ENCODE measurements around the gene XRCC2.
"Not testable (repeated sequence)": the region's sequence is repeated elsewhere in the genome, so short reads cannot be mapped to it uniquely, and the experiment has no call there.

Gene XRCC2

DNA sequence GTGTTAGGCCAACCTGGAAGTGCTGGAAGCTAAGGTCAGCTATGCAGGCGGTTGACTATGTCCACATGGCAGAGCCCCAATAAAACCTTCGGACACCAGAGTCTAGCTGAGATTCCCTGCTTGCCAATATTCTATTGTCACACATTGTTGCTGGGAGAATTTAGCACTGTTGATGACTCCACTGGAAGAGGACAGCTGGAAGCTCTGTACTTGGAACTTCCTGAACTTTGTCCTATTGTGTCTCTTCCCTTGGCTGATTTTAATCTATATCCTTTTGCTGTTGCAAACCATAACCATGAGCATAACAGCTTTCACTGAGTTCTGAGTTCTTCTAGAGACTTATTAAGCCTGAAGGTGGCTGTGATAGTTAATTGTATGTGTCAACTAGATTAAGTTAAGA is 12.0 kb downstream of the XRCC2 start:
- no peak for DNase-seq

DNA sequence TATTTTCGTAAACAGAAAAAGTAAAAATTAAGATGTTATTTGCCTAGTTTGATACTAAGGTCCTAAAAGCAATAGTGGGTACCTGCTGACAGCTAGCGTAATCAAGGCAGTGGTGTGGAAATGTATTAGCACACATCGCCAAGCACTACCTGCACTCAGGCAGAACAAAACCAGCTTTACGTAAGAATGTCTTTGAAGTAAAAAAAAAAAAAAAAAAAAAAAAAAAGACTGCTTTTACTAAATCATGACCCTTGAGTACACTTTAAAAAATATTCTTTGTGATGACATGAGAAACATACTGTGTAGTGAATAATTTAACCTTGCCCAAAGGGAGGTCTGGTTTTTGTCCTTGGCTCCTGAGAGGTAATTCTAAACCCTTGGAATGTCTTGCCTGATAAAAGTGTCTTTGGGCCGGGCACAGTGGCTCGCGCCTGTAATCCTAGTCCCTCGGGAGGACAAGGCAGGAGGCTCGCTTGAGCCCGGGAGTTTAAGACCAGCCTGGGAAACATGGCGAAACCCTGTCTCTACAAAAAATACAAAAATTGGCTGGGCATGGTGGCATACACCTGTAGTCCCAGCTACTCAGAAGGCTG is 12.7 kb downstream of the XRCC2 start:
- DNase-seq = no peak

DNA sequence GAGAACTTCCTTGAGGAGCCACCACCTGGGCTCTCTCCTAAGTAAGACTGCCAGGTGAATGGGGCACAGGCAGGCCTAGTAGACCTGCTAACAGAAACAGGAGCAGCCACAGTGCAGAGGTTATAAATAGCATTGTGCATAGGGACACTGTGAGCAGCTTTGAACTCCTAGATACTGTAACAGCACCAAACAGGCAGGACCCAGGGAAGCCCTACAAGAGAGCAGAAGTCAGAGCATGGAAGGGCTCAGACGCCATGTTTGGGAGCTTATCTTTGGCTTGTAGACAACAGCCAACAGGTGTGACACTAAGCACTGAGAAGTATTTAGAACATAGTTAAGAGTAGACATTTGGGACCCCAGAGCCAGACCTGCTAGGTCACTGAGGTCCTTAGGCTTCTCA is 14.5 kb downstream of the XRCC2 start:
- no peak for DNase-seq

DNA sequence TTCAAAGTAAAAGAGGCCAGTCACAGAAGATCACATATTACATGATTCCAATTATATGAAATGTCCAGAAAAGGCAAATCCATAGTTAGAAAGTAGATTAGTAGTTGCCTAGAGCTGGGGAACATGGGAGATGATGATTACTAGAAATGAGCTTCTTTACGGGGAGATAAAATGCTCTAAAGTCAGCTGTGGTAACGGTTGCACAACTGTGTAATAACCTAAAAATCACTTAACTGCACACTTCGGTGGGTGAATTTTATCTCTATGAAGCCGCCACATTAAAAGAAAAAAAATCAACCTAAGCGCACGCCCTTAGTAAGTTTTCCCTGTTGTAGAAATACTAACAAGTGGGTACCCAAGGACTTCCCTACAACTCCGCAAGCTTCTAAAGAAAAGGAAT is 15.9 kb downstream of the XRCC2 start:
- DNase-seq = no peak

DNA sequence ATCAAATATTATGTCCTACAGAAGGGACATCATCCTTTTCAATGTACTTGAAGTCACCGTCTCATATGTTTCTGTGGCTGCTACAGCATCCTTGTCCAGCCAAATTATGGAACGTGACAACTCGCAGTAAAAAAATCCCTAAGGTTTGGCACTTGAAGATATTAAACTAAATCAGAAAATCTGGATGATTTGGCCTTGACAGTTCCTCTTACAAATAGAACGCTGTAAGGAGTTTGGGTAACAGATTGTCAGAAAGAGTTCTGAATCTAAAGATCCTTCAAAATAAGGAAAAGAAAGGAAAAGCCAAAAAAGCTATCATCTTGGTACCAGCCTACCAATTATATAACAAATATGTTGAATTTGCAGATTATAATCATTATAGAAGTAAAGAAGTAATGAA is 21.0 kb downstream of the XRCC2 start:
- DNase-seq = no peak

DNA sequence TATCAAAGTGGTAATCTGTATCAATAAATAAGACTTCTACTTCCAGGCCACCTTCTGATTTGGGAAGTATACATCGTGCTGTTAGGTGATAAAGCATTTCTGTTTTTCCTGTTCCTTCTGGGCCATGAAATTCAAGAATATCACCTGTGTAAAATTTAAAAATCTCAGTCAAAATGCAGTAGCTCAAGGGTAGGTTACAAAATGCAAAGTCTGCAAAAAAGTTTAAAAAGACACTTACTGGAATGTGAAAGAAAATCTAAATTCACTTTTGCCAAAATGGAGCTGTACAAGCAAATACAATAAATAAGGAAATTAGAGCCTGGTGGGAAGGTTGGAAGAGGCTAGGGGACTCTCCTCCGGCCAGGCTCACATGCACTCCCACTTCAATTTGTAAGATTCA is 26.7 kb downstream of the XRCC2 start:
- DNase-seq = no peak

DNA sequence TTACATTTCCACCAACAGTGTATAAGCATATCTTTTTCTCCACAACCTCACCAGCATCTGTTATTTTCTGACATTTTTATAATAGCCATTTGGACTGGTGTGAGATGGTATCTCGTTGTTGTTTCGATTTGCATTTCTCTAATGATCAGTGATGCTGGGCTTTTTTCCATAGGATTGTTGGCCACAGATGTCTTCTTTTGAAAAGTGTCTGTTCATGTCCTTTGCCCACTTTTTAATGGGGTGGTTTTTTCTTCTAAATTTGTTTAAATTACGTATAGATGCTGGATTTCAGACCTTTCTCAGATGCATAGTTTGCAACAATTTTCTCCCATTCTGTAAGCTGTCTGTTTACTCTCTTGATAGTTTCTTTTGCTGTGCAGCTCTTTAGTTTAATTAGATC is 28.9 kb downstream of the XRCC2 start:
- no peak for DNase-seq

DNA sequence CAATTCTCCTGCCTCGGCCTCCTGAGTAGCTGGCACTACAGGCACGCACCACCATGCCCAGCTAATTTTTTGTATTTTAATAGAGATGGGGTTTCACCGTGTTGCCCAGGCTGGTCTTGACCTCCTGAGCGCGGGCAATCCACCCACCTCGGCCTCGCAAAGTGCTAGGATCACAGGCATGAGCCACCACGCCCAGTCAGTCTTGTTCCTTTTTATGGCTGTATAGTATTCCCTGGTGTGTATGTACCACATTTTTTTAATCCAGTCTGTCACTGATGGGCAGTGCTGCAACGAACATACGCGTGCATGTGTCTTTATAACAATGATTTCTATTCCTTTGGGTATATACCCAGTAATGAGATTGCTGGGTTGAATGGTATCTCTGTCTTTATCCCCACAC is 29.4 kb downstream of the XRCC2 start:
- not testable (repeated sequence) for DNase-seq

DNA sequence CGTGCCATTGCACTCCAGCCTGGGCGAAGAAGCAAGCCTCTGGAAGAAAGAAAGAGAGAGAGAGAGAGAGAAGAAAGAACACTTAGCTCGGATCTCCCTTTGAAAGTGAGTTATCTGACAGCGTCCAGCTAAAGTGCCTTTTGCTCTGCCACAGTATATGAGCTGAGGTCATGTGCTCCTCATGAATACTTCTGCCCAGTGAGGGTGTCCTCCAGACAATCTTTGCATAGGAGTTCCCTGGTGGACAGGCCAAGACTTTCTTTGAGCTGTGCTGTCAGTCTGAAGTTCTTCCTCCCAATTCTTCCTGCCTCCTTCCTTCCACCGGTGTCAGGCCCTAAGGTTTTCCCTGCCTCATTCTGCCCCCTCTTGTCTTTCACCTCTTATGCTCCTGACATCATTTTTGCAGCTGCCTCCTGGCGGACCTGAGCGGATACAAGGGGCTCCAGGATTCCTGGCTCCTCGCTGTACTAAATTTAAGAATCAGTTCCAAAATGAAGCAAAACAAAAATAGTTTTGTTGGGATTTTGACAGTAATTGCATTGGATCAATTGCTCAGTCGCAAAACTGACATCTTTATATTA is 31.9 kb downstream of the XRCC2 start:
- DNase-seq = no peak

DNA sequence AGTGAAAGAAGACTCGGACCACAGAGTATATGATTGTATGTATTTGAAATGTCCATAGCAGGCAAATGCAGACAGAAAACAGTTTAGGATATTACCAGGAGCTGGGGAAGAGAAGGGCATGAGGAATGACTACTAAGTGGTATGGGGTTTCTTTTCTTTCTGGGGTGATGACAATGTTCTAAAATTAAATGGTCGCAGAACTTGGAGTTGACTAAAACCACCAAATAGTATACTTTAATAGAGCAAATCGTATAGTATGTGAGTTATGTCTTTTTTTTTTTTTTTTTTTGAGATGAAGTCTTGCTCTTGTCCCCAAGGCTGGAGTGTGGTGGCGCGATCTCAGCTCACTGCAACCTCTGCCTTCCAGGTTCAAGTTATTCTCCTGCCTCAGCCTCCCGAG is 34.6 kb downstream of the XRCC2 start:
- no peak for DNase-seq

DNA sequence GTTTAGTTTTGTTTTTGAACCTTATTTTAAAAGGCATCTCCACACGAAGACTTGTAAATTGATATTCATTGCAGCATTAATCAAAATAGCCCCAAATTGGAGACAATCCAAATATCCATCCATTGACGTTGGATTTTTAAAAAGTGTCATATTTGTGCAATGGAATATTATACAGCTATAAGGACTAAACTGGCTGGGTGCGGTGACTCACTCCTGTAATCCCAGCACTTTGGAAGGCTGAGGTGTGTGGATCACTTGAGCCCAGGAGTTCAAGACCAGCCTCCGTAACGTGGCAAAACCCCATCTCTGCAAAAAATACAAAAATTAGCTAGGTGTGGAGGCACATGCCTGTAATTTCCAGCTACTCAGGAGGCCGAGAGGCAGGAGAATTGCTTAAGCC is 35.1 kb downstream of the XRCC2 start:
- no peak for DNase-seq

DNA sequence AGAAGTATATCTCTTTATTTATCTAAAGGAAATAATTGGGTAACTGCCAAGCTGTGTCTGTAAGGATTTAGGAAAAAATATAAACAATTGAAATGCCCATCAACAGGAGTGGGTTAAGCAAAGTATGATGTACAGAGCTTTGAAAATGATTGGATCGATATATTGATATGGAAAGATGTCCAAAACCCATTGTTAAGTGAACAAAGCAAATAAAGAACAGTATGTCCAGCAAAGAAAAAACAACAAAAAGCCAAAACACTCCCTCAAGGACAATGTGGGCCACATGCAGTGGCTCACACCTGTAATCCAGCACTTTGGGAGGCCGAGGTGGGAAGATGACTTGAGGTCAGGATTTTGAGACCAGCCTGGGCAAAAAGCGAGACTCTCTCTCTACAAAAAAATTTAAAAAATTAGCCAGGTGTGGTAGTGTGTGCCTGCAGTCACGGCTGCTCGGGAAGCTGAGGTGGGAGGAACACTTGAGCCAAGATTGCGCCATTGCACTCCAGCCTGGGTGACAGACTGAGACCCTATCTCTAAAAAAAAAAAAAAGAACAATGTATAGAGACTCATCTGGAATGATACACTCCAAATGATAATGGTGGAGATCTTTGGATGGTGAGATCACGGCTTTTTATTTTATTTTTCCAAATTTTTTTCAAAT is 37.9 kb downstream of the XRCC2 start:
- no peak for DNase-seq

DNA sequence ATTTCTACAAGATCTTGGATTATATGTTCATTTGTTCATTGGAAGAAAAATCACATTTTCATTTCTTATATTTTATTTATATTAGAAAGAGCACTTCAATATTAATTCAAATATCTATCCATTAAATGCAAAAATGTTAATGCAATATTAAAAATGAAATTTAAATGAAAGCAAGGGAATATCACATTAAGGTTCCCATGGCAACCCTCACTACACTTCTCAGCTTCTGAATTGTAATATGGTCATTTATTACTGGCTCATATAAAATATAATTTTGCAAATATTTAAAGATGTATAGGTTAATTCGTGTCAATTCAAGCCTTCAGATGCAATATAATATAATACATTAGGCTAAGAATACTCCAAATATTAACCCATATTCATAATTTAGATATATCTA is 38.8 kb downstream of the XRCC2 start:
- DNase-seq = no peak

DNA sequence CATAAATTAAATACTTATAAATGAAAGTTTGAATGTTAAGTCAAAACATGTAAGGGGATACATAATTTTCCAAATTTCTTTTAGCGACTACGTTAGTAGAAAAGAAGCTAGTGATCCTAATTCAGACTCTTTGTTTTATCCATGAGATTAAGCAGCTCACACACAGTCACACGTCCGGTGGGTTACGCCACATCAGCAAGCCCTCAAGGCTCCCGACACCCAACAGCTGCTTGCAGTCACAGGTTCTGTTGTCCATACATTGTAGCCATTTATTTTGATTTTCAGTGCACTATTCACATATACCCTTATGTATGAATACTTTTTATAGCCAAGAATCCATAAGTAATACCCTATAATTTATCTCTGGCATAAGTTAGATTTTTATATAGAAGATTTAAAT is 39.5 kb downstream of the XRCC2 start:
- DNase-seq = no peak

DNA sequence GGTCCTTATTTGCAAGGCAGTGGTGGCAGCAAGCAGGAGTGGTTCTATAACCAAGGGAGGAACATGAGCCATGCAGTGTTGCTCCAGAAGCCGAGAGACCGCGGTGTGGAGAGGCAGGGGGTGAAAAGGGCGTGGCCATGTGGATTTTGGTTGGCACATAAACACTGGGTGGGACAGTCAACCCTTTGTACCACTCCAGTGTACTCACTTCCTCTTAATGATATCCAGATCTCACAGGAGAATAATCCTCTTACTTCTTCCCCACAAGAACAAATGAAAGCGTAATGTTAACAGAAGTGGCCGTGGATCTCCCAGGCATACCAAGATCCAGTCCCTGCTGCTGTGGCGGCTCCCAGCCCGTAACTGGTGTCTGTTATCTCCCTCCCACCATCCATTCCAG is 42.4 kb downstream of the XRCC2 start:
- no peak for DNase-seq

DNA sequence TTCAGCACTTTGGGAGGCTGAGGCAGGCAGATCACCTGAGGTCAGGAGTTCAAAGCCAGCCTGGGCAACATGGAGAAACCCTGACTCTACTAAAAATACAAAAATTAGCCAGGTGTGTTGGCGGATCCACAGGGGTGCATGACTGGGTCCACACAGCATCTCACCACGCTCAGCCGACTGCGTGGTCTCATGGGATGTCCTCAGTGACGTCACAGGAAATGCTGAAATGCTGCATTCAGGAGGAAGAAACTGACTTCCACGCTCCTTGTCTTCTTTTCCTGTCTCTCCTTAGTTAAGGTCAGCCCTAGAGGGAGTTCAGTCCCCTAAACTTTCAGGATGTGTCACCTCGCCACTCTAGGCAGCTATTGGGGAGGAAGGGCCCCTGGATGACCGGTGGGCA is 42.9 kb downstream of the XRCC2 start:
- DNase-seq = no peak

DNA sequence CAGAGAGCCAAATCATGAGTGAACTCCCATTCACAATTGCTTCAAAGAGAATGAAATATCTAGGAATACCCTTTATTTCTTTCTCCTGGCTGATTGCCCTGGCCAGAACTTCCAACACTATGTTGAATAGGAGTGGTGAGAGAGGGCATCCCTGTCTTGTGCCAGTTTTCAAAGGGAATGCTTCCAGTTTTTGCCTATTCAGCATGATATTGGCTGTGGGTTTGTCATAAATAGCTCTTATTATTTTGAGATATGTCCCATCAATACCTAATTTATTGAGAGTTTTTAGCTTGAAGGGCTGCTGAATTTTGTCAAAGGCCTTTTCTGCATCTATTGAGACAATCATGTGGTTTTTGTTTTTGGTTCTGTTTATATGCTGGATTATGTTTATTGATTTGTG is 47.2 kb downstream of the XRCC2 start:
- not testable (repeated sequence) for DNase-seq

DNA sequence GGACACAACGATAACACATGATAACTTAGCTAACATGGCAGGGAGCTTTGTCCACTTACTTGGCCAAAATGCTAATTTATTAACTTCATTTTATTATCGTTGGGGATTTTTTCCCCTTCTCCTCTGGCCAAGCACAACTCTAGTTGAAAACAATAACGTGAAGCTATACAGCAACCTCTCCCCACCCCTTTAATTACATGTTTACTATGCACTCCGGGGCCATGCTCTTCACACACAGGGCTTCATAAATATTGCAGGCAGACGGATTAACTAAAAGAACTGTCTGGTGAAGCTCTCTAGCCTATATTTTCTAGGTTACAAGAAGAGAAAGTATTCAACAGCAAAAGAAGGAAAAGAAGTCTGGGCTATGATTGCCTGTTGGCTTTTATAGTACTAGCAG is 51.7 kb downstream of the XRCC2 start:
- DNase-seq = no peak

DNA sequence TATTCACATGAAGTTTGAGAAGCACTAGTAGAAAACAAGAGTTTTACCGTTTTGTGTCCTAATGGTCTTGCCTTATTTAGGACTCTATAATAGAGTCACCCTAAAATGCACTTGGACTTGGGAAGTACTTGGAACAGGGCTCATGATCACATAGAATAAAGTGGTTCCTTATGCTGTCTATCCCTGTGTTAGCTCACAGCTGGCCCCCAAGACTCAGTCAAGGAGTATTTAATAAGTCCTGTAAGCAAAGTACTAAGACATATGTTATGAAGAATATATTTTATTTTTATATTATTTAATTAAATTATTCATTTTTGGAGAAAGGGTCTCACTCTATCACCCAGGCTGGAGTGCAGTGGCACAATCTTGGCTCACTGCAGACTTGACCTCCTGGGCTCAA is 54.5 kb downstream of the XRCC2 start:
- DNase-seq = no peak

DNA sequence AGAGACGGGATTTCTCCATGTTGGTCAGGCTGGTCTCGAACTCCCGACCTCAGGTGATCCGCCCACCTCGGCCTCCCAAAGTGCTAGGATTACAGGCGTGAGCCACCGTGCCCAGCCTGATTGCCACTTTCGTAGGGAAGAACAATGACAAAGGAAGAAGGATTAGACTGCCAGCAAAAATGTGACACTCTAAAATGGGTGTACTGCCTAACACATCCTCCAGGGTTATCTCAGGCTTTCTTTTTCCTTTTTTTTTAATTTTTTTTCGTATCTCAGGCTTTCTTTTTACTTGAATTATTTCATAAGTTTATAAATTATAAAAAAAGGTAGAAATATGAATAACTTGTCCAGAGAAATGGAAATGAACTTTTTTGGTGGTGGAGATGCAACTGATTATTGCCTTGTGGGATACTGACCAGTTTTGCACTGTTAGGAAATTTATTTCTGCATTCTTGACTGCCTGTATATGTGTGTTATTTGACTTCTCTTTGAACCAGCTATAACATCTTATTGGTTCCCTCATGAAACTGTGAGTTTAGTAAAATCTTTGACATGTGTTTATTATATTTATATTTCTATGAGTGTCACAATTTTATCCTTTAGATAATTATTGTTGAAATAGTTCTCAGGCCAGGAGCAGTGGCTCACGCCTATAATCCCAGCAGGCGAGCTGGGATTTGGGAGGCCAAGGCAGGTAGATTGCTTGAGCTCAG is 56.8 kb downstream of the XRCC2 start:
- DNase-seq = no peak

DNA sequence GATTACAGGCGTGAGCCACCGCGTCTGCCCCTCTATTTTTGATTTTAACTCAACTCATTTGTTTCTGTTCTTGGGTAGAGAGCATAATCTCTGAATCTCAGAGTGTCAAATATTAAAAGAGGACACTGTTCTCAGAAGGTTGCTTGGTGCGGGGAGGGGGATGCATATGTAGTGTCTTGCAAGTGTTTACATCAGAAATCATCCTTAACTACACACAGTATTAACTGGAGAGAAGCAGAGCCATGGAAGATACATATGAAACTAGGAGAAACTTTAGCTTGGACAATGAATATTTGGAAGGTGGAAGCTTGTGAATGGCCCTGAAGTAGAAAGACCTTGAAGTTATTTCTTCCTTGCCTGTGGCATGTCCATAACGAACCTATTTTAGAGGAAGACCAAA is 57.5 kb downstream of the XRCC2 start:
- DNase-seq = no peak

DNA sequence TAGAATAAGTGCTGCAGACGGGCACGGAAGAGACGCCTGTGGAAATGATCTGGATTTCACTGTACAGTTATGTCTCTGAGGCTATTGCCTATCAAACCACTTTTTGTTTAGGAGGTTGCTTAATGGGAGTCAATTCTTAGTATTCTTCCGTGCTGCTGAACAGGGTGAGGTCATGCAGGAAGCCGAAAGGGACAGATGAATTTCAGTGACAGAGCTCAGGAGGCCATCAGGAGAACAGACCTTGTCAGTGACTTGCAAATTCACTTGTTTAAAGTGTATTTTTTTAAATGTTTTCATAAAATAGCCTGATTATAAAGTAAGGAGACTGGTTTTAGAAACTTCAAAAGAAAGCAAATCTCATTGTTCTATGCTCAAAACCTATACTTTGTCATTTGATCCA is 58.9 kb downstream of the XRCC2 start:
- no peak for DNase-seq

DNA sequence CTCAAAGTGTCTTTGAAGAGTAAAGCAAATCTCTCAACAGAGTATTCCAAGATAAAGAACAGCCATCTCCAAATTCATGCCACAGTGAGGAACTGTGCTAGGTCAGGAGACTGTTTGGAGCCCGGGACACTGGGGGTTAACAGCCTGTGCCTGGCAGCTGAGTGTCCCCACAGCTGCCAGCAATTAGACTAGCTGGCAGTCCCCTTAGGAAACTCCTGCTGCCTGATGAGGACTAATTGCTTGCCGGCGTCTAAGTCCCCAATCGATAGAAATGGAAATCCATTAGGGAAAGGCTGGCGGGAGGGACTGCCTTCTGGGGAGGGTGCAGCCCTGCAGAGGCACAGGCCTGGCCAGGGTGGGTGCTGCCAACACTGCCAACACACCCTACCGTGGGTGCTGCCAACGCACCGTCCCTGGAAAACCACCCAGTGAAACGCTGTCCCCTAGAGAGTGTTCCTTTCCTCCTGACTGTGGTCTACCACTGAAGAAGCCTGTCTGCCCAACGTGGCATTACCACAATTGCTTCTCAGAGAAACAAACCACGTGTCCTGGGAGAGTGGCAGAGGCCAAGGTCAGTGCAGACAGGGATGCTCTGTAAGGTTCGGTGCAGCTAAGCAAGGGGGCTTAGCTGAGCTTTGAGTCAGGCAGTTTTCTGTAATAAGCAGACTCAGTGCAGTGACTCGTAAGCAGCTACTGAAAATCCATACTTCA is 60.8 kb downstream of the XRCC2 start:
- peak; percentile 36 to 48 for DNase-seq

DNA sequence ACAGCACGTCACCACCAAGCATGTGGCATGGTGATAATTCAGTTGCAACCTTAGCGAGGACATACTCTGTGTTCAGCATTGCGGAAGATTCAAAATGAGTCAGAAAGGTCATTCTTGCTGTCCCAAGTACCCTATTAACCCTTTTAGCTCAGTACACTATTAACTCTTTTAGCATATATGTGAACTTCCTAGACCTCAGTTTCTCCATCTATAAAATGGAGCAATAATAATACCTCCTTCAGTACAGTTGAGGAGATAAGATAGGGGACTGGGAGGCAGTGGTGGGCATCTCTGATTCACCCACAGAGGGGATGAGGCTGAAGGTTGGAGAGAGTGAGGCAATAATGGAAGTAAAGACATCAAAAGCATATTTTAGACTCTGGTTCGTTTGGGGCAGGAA is 67.3 kb downstream of the XRCC2 start:
- DNase-seq = no peak

All from SHP77 (cell line).